Ammon's horn (tissue), 1 donor: Measurements from ENCODE around the gene HOXD10.

Experiments used
- DNase-seq: peaks from one replicate; pipeline ENCODE4 v3.0.0-alpha.2; 2016; ENCODE audit warnings: low spot score

Gene HOXD10

DNA sequence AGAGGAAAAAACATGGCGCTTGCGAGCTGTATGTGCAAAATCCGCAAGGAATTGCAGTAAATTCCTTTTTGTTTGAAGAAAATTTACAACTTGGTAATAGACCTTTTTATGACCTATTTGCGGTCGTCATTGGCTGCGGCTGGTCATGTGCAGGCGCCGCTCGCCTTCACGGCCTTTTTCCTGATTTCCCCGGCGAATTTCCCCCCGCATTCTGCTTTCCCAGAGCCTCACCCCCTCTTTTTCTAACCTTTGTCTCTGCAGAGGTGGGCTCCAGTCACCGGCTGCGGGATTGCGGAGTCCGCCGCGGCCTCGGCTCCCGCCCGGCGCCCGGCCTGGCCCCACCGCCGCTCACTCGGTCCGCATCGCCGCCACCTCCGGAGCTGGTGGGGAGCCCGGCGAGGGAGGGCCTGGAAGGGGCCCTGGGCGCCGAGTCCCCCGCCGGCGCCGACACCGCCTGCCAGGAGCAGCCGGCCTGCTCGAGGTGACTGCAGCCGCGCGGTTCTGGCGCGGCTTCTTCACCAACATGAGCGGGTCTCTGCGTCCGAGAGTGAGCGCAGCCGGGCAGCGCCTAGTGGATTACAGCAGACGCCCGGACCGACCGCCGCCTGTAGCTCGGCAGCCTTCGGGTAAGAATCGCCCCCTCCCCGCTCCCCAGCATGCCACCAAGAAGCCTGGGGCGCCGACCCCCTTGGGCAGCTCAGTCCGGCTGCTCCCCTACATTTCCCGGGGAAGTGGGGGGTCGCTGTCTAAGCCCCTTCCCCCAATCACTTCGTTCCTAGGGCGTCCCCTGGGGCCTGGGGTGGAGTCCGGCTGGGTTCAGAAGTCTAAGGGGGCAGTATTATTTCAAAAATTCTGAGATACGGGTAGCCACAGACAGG lies 20.0 kb downstream of the HOXD10 start:
- no peak for DNase-seq

- DNase-seq: no peak
These were observed 20.6 kb downstream of the HOXD10 start for GRCh38 chr2:176137252-176137580.

- DNase-seq: no peak
These were observed 21.3 kb downstream of the HOXD10 start for GRCh38 chr2:176137906-176138305.

DNA sequence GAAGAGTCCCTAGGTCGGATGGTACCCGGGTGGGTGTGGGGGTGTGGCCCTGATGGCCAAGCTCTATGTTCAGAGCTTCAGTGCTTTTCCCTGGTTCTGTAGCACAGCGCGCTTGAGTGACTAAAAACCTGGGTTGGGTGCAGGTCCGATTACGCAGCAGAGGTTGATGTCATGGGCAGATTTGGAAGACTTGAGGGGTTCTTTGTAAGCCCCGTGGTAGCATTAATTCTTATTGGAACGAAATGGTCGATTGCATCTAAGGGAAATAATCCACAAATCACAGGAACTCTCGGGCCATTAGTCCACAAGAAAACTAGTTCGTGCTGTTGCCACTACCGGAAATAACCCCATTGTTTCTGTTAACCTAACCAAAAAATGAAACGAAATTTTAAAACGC lies 21.9 kb downstream of the HOXD10 start:
- DNase-seq: no peak

- DNase-seq: no peak
These were observed 22.5 kb downstream of the HOXD10 start for GRCh38 chr2:176138923-176139660.

- DNase-seq: no peak
These were observed 23.3 kb downstream of the HOXD10 start for GRCh38 chr2:176139661-176140512.

DNA sequence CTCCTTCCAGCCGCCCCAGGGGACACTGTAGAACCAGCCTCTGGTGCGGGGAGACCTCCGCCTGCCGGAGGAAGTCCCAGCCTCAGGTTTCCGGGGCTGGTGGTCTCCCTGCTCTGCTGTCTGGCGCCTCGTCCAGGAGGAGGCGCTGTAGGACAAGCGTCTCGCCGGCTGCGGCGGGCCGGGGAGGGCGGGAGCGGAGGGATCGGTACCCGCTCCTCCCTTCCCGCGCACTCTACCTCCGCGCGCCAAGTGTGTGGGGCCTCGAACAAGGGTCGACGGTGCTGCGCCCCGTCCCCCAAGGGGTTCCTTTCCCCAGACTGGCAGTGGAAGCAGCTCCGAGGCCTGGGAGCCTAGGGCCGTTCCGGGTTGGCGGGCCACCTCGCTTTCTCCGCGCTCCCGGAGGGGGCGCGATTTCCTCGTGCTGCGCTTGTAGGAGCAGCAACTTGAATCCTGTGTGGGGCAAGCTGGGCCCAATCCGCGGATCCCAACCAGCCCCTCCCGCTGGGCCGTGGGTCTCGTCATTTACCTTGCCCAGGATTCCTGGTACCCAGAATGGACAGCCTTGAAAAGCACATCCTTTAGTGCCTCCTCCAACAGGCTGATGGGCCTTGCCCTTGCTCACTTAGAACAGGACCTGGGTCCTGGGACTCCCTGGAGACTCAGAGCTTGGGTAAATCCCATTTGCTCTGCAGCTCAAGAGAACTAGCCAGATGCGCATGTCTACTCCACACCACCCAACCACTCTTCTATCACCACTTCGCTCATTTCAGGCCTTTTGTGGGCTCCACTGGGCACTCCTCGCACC lies 24.1 kb downstream of the HOXD10 start:
- peak; percentile 58 for DNase-seq

DNA sequence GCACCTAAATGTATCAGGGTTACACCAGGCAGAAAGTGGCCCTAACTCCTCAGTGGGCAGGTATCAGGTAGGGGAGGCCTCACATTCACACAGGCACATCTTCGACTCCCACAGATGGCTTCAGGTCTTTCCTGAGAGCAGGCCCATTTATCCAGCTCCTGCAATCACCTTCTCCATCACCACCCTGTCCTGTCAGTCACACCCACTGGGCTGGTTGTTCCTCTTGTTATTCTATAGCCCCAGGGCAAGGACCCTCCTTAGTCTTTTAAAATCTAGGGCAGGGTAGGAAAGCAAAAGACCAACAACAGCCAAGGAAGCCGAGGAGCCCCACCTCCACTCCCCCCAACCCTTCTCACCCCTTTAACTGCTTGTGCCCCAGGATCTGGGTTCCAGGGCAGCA lies 25.7 kb downstream of the HOXD10 start:
- no peak for DNase-seq

- DNase-seq: no peak
These were observed 28.7 kb downstream of the HOXD10 start for GRCh38 chr2:176145085-176145969.

DNA sequence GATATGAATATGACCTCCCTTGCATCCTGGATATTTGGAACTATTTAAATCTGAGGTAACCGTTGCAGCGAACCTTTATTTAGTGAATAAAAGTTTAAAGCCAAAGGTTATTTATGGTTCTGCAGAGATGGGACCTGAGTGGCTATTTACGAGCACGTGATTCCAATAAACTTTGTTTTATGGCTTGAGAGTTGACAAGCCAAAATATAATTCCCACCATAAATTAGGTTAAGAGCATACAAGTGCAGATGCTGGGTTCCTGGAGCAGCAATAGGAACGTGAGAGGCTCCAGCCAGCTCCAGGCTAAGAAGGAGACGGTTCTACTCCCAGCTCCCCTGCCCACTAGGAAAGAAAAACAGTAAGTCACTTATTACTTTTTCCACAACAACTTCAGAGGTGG lies 29.5 kb downstream of the HOXD10 start:
- DNase-seq: no peak

- no peak for DNase-seq
These were observed 30.1 kb downstream of the HOXD10 start for GRCh38 chr2:176146645-176147044.

GRCh38 chr2:176147210-176147799 lies 30.7 kb downstream of the HOXD10 start:
- DNase-seq: no peak

DNA sequence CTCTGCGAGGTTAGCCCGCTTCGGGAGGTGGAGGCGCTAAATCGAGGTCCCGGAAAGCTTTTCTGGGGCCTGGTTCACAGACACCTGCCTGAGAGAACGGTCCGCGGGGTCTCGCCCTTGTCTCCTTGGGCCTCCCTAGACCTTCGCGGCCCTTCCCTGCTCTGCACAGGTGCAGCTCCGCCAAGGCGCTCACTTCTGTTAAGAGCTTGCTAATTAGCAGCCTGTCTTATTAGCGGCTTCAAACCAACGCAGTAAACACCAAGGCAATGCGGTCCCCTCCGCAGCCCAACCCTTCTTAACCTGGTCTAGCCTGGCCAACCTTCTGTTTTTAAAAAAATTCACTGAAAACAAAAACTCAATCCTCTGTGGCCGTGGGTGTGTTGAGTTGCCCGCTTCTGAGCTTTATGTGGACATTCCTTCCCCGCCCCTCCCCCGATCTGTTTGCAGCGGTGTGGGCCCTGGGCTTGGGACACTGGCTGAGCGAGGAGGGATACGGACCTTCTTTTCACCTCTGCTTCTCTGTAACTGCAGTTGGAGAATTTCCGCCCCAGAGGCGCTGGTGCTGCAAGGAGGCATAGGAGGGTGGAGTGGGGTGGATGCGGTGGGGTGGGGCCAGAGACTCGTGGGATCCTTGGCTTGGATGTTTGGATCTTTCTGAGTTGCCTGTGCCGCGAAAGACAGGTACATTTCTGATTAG lies 31.4 kb downstream of the HOXD10 start:
- DNase-seq: no peak

GRCh38 chr2:176148751-176149421 lies 32.3 kb downstream of the HOXD10 start:
- no peak for DNase-seq

DNA sequence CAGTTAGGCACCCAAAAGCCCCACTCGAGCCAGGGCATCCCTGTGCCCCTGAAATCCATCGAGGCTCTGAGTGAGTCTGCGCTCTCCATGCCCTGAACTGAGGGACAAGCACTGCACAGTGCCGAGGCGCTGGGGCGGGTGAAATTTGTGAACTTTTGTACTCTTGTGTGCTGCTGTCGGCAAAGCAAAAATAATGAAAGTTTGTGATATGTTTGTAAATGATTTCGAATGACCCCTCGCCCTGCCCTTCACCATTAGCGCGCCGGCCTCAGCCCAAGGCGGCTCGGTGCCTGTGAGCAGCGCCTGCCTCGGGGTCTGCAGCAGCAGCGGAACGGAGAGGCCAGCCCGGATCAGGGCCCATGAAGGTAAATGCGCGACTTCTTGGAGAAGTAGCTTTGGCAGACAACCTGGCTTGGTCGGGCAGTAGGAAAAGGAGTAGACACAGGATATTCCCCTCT lies 32.9 kb downstream of the HOXD10 start:
- DNase-seq: no peak

GRCh38 chr2:176149939-176150583 lies 33.5 kb downstream of the HOXD10 start:
- no peak for DNase-seq

- DNase-seq: no peak
These were observed 34.2 kb downstream of the HOXD10 start for GRCh38 chr2:176150584-176151441.
